Measurements from ENCODE around the gene CPED1. TPM values are rescaled to one million over a fixed set of nuclear protein-coding genes. Genes with fewer than 3 reads are reported as not detected.

Gene CPED1
- total RNA-seq, 4 donors from 2014 or later, result 32.5 to 49.5 (median 40.2) TPM

GRCh38 chr7:121271916-121272315, 283.4 kb downstream of the CPED1 start:
- TF ChIP-seq CTCF (IDR thresholded peaks at IDR 0.05; ENCODE audit: low read depth), result no peak

- no peak for TF ChIP-seq CTCF (IDR thresholded peaks at IDR 0.05; ENCODE audit: low read depth)
Measured at GRCh38 chr7:121272676-121273075, 284.2 kb downstream of the CPED1 start.

- TF ChIP-seq CTCF (IDR thresholded peaks at IDR 0.05; ENCODE audit: low read depth), result no peak
Measured at GRCh38 chr7:121273467-121274167, 285.1 kb downstream of the CPED1 start.

DNA sequence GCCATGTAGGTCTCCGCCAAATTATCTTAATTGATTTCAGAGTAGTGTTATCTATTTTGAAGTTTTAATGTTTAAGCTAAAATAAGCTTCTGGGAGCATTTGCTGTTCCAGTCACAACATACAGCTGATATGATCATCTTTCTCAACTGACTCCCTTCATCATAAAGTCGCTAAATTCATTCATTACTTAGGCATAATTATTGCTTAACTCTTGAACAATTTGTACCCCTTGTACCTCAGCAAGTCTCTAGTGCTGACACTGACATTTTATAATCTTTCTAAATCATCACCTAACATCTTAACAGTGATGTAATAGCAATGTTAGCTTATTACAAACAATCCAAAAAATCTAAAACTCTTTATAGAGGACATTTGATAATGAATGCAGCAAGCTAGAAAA, 286.0 kb downstream of the CPED1 start:
- no peak for TF ChIP-seq CTCF (IDR thresholded peaks at IDR 0.05; ENCODE audit: low read depth)

GRCh38 chr7:121275204-121275603, 286.7 kb downstream of the CPED1 start:
- no peak for TF ChIP-seq CTCF (IDR thresholded peaks at IDR 0.05; ENCODE audit: low read depth)

DNA sequence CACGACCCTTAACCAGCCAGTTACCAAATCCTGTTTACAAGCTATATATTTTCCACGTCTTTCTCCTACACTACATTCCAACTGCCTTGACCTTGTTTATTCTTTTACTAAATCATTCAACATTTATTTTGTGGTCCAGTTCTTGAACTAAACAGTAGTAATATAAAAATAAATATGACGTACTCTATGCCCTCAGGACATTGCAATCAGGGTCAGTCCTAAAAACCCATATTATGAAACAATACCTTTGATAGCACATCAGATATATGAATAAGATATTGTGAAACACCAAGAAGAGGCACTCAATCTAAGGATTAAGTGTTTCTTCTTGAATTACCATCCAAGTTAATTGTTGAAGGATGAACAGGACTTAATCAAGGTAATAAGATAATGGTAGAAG, 287.8 kb downstream of the CPED1 start:
- TF ChIP-seq CTCF (IDR thresholded peaks at IDR 0.05; ENCODE audit: low read depth), result no peak

- TF ChIP-seq CTCF (IDR thresholded peaks at IDR 0.05; ENCODE audit: low read depth), result no peak
Measured at GRCh38 chr7:121278120-121279021, 289.9 kb downstream of the CPED1 start.
